ENCODE measurements around the gene PTGDR. TPM values are rescaled to one million over a fixed set of nuclear protein-coding genes. Genes with fewer than 3 reads are reported as not detected.

PTGDR gene
- total and polyA plus RNA-seq, 2 of the 8 experiments (the other 6 are each of a cell fraction or from before 2014, with no cell fraction given), result 0.22 to 0.83 TPM

GRCh38 chr14:52307905-52308304 lies 40.4 kb downstream of the PTGDR start:
- Histone ChIP-seq H3K56ac (replicated peaks; ENCODE audit: insufficient read length, low read depth, low read length) (no peak overlapping the region), H3K79me2 (ENCODE audit: control insufficient read depth in 1 of 2, insufficient read depth in 2 of 2, low read length in 2 of 2) (no peaks in the 10 kb centered on the region), H3K27ac (ENCODE audit: low read depth, low read length) (no peak overlapping the region), H3K4me2 (ENCODE audit: insufficient read depth in 1 of 2, low read depth in 2 of 2, low read length in 2 of 2) (no peak overlapping the region), H4K91ac (replicated peaks; ENCODE audit: insufficient read length, low read length) (no peak overlapping the region), H2BK20ac (ENCODE audit: low read length) (no peak overlapping the region), H2AFZ (ENCODE audit: low read length) (no peak overlapping the region), H4K5ac (ENCODE audit: insufficient read length, low read depth, low read length) (no peak overlapping the region), H3K9me3 (ENCODE audit: insufficient read depth in 2 of 2, low read depth in 1 of 2, low read length in 1 of 2) (no peaks in the 10 kb centered on the region), H3K14ac (ENCODE audit: insufficient read length) (no peak overlapping the region), H2BK120ac (replicated peaks; ENCODE audit: low read depth, low read length) (no peak overlapping the region), H3K79me1 (ENCODE audit: low read depth, low read length) (no peaks in the 10 kb centered on the region), H2BK15ac (ENCODE audit: low read length) (no peak overlapping the region), H3K4me3 (ENCODE audit: extremely low read depth in 1 of 4, insufficient read depth in 2 of 4, low read depth in 3 of 4, low read length in 4 of 4) (no peak overlapping the region), H3K18ac (ENCODE audit: extremely low read depth, low read length) (no peak overlapping the region), H3K9ac (replicated peaks in 1 of 4; ENCODE audit: extremely low read depth in 1 of 4, low read depth in 3 of 4, low read length in 3 of 4) (no peak overlapping the region), H3K23ac (ENCODE audit: insufficient read length) (no peak overlapping the region), H2AK5ac (ENCODE audit: low read depth, low read length) (no peak overlapping the region), H2BK5ac (ENCODE audit: low read depth, low read length) (no peak overlapping the region), H2BK12ac (ENCODE audit: low read depth, low read length) (no peak overlapping the region), H3K23me2 (ENCODE audit: low read depth, low read length) (0 out of 2 replicates have a peak, but pooled peaks cover 2% of the 10 kb centered on the region), H3K27me3 (replicated peaks in 1 of 4; ENCODE audit: control insufficient read depth in 3 of 4, extremely low read depth in 1 of 4, insufficient read depth in 3 of 4, low read length in 3 of 4) (peaks cover under 1 to 4% (median 4%) of the 10 kb centered on the region in 4 experiments; a peak in 6 of 7 replicates), H4K20me1 (replicated peaks in 1 of 2; ENCODE audit: control insufficient read depth in 1 of 2, insufficient read depth in 2 of 2, low read length in 2 of 2) (no peaks in the 10 kb centered on the region), H3K4me1 (replicated peaks in 1 of 4; ENCODE audit: control insufficient read depth in 3 of 4, insufficient read depth in 4 of 4, low read length in 3 of 4) (no peaks in the 10 kb centered on the region; a peak in 2 of 7 replicates), H3K36me3 (ENCODE audit: control insufficient read depth in 2 of 4, insufficient read depth in 4 of 4, low read length in 3 of 4) (no peaks in the 10 kb centered on the region), H4K8ac (ENCODE audit: extremely low read depth, insufficient read depth, low read length) (no peak overlapping the region), H3K4ac (replicated peaks; ENCODE audit: insufficient read length, low read depth, low read length) (no peak overlapping the region)
- ChIA-PET POLR2A (ENCODE audit: partially characterized antibody) (no interaction called here), CTCF (ENCODE audit: partially characterized antibody) (interaction anchor here (1.4 kb wide), 1 partner anchor 988 kb away, joined by 4 read pairs; no protein-coding TSS in a partner anchor)
- TF ChIP-seq RBBP5 (IDR thresholded peaks at IDR 0.05; ENCODE audit: borderline replicate concordance, low read depth, low read length) (no peak), KDM5A (IDR thresholded peaks at IDR 0.05; ENCODE audit: low read length) (no peak), BRCA1 (IDR thresholded peaks at IDR 0.05; ENCODE audit: low read depth, low read length) (no peak), TBP (IDR thresholded peaks at IDR 0.05; ENCODE audit: low read depth, low read length) (no peak), MAX (IDR thresholded peaks at IDR 0.05) (no peak), CBX5 (IDR thresholded peaks at IDR 0.05; ENCODE audit: low read depth, low read length) (no peak), PHF8 (conservative IDR thresholded peaks at IDR 0.05; ENCODE audit: low read depth, low read length) (no peak), CTBP2 (IDR thresholded peaks at IDR 0.05; ENCODE audit: borderline replicate concordance, insufficient read depth, insufficient read length, low read length) (no peak), RAD21 (IDR thresholded peaks at IDR 0.05 in 1 of 2, conservative IDR thresholded peaks at IDR 0.05 in 1 of 2; ENCODE audit: low read depth in 2 of 2, low read length in 2 of 2) (no peak), EZH2 (IDR thresholded peaks at IDR 0.05; ENCODE audit: low read depth, low read length, severe bottlenecking) (no peak), HDAC2 (IDR thresholded peaks at IDR 0.05; ENCODE audit: borderline replicate concordance in 1 of 2, low read depth in 2 of 2, low read length in 2 of 2) (no peak)
- 100% methylated on average over 2 of the region's 2 CpGs; no CpG with 5 or more reads in 1 of the 2 experiments for WGBS, 2 experiments (ENCODE audit: extremely low coverage in 1 of 2, insufficient coverage in 1 of 2, insufficient read length in 1 of 2, insufficient replicate concordance in 2 of 2, low coverage in 1 of 2, low lambda C conversion rate in 2 of 2, missing lambda C conversion rate in 1 of 2)
- FAIRE-seq (no peak), DNase-seq (ENCODE audit: low read depth in 1 of 2, low spot score in 2 of 2) (no peak)

Data from H1 (cell line).